SU-DHL-6 (cell line): ENCODE data around the gene CHRM5.

Experiments used
- CTCF ChIP-seq: fragments of 200-600 bp; sonication (generic); IDR thresholded peaks from one replicate; pipeline ENCODE4 v1.5.1; 2017; ENCODE audit warnings: antibody characterized with exemption, mild to moderate bottlenecking, low read length, moderate library complexity; ENCODE audit not compliant: insufficient read depth, poor library complexity, severe bottlenecking
- EZH2phosphoT487 ChIP-seq: fragments of 200-600 bp; sonication (generic), shearing (Covaris generic); conservative IDR thresholded peaks from 2 replicates; pipeline ENCODE4 v1.6.1; 2018; ENCODE audit warnings: mild to moderate bottlenecking, antibody characterized with exemption, low read length, moderate library complexity, mixed read lengths

GRCh38 chr15:33959844-33960548 lies 8.3 kb upstream of the CHRM5 start:
- no peak for TF ChIP-seq CTCF
- no peak for TF ChIP-seq EZH2phosphoT487
